NB4 (cell line): ENCODE data around the gene CSMD2.

Source experiments
- CTCF ChIP-seq: IDR thresholded peaks from one replicate; pipeline ENCODE4 v1.5.1; 2012; ENCODE audit warnings: low read depth, low read length
- MAX ChIP-seq: IDR thresholded peaks from 2 replicates; pipeline ENCODE4 v1.6.1; 2011; ENCODE audit warnings: low read depth, low read length

GRCh38 chr1:34108269-34108668 lies 56.8 kb downstream of the CSMD2 start:
- TF ChIP-seq CTCF, result no peak
- TF ChIP-seq MAX, result no peak
